Measurements from ENCODE around the gene SLC6A3. TPM values are rescaled to one million over a fixed set of nuclear protein-coding genes. Genes with fewer than 3 reads are reported as not detected.

The SLC6A3 gene
- total RNA-seq, 2 experiments from 2014 or later, result not detected

GRCh38 chr5:1385395-1386273 lies 59.6 kb downstream of the SLC6A3 start:
- H3K4me2 ChIP-seq (ENCODE audit: low read length), result peak overlapping the region; percentile 68
- H3K27ac ChIP-seq (ENCODE audit: low read depth, low read length, poor library complexity, severe bottlenecking), result peak overlapping the region; percentile 43
- CTCF ChIA-PET (ENCODE audit: unreplicated experiment), result no interaction called here
- BruUV-seq (replicated peaks), result no TSS peak
- no peak for TF ChIP-seq EZH2phosphoT487 (IDR thresholded peaks at IDR 0.05; ENCODE audit: borderline replicate concordance, low read depth, low read length)
- TF ChIP-seq CTCF (conservative IDR thresholded peaks at IDR 0.05; ENCODE audit: low read length), result no peak
- no peaks in the 10 kb centered on the region for H3K9me2 ChIP-seq (ENCODE audit: insufficient read depth, low read length)
- peak overlapping the region; percentile 67 for H3K4me3 ChIP-seq (ENCODE audit: low read depth, low read length, poor library complexity, severe bottlenecking)
- peak; percentile 81 for DNase-seq (ENCODE audit: low spot score)
- no peaks in the 10 kb centered on the region for H3K36me3 ChIP-seq (ENCODE audit: insufficient read depth, low read length)
- H3K79me2 ChIP-seq (ENCODE audit: insufficient read depth, low read depth, low read length), result no peaks in the 10 kb centered on the region
- H3K4me1 ChIP-seq (ENCODE audit: insufficient read depth, low read length, poor library complexity, severe bottlenecking), result peaks cover 20% of the 10 kb centered on the region
- intact Hi-C loops (cut with micrococcal nuclease; ENCODE audit: unreplicated experiment), result no loop called here
- no peaks in the 10 kb centered on the region for H3K9me3 ChIP-seq (ENCODE audit: low read length)
- peak overlapping the region; percentile 82 for H2AFZ ChIP-seq (ENCODE audit: low read length)
- POLR2A ChIA-PET, result interaction anchor here (0.6 to 3.1 kb wide), 2 partner anchors 31 to 43 kb away, joined by 3 to 11 read pairs; no protein-coding TSS in a partner anchor
- no peaks in the 10 kb centered on the region for H4K20me1 ChIP-seq (ENCODE audit: insufficient read depth, low read length)

- Histone ChIP-seq H3K79me2 (ENCODE audit: insufficient read depth, low read depth, low read length) (no peaks in the 10 kb centered on the region), H2AFZ (ENCODE audit: low read length) (no peak overlapping the region), H3K4me2 (ENCODE audit: low read length) (no peak overlapping the region), H3K9me2 (ENCODE audit: insufficient read depth, low read length) (no peaks in the 10 kb centered on the region), H3K36me3 (ENCODE audit: insufficient read depth, low read length) (no peaks in the 10 kb centered on the region), H3K4me1 (ENCODE audit: insufficient read depth, low read length, poor library complexity, severe bottlenecking) (peaks cover 20% of the 10 kb centered on the region), H3K4me3 (ENCODE audit: low read depth, low read length, poor library complexity, severe bottlenecking) (no peak overlapping the region), H4K20me1 (ENCODE audit: insufficient read depth, low read length) (no peaks in the 10 kb centered on the region), H3K9me3 (ENCODE audit: low read length) (no peaks in the 10 kb centered on the region), H3K27ac (ENCODE audit: low read depth, low read length, poor library complexity, severe bottlenecking) (no peak overlapping the region)
- BruUV-seq (replicated peaks), result no TSS peak
- DNase-seq (ENCODE audit: low spot score), result no peak
- POLR2A ChIA-PET, result interaction anchor here (0.6 to 3.1 kb wide), 2 partner anchors 30 to 42 kb away, joined by 3 to 11 read pairs; no protein-coding TSS in a partner anchor
- TF ChIP-seq CTCF (conservative IDR thresholded peaks at IDR 0.05; ENCODE audit: low read length) (no peak), EZH2phosphoT487 (IDR thresholded peaks at IDR 0.05; ENCODE audit: borderline replicate concordance, low read depth, low read length) (no peak)
- intact Hi-C loops (cut with micrococcal nuclease; ENCODE audit: unreplicated experiment), result no loop called here
- CTCF ChIA-PET (ENCODE audit: unreplicated experiment), result no interaction called here
Measured at GRCh38 chr5:1384521-1384920, 60.7 kb downstream of the SLC6A3 start.

DNA sequence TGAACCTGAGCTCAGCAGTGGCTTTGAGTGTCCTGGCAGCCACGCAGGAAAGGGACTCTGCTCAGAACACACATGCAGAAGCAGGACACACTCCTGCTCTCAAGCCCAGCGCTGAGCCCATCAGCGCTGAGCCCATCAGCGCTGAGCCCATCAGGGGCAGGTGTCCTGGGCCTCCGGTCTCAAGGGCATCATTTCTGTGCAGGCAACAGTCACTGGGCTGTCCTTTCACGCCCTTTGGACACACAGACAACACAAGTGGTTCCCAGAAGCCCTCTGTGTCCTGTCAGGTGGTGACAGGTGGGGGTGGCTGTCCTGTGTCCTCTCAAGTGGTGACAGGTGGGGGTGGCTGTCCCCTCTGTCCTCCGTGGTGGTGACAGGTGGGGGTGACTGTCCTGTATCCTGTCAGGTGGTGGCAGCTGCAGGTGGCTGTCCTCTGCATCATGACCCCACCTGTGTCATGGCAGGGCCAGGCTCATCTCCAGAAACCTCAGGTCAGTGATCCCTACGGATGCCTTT lies 61.3 kb downstream of the SLC6A3 start:
- no peak for DNase-seq (ENCODE audit: low spot score)
- TF ChIP-seq EZH2phosphoT487 (IDR thresholded peaks at IDR 0.05; ENCODE audit: borderline replicate concordance, low read depth, low read length), result no peak
- POLR2A ChIA-PET, result no interaction called here
- Histone ChIP-seq H3K9me3 (ENCODE audit: low read length) (no peaks in the 10 kb centered on the region), H3K27ac (ENCODE audit: low read depth, low read length, poor library complexity, severe bottlenecking) (no peak overlapping the region), H3K4me2 (ENCODE audit: low read length) (no peak overlapping the region), H3K9me2 (ENCODE audit: insufficient read depth, low read length) (no peaks in the 10 kb centered on the region), H4K20me1 (ENCODE audit: insufficient read depth, low read length) (no peaks in the 10 kb centered on the region), H3K4me3 (ENCODE audit: low read depth, low read length, poor library complexity, severe bottlenecking) (no peak overlapping the region), H3K79me2 (ENCODE audit: insufficient read depth, low read depth, low read length) (no peaks in the 10 kb centered on the region), H3K36me3 (ENCODE audit: insufficient read depth, low read length) (no peaks in the 10 kb centered on the region), H3K4me1 (ENCODE audit: insufficient read depth, low read length, poor library complexity, severe bottlenecking) (peaks cover 20% of the 10 kb centered on the region), H2AFZ (ENCODE audit: low read length) (no peak overlapping the region)
- intact Hi-C loops (cut with micrococcal nuclease; ENCODE audit: unreplicated experiment), result no loop called here
- BruUV-seq (replicated peaks), result no TSS peak
- CTCF ChIA-PET (ENCODE audit: unreplicated experiment), result no interaction called here

All from OCI-LY7 (cell line).